Measurements from ENCODE around the gene LSR. TPM values are rescaled to one million over a fixed set of nuclear protein-coding genes. Genes with fewer than 3 reads are reported as not detected.

LSR gene
- total RNA-seq, 4 donors from 2014 or later = 36.0 to 113 (median 79.4) TPM

DNA sequence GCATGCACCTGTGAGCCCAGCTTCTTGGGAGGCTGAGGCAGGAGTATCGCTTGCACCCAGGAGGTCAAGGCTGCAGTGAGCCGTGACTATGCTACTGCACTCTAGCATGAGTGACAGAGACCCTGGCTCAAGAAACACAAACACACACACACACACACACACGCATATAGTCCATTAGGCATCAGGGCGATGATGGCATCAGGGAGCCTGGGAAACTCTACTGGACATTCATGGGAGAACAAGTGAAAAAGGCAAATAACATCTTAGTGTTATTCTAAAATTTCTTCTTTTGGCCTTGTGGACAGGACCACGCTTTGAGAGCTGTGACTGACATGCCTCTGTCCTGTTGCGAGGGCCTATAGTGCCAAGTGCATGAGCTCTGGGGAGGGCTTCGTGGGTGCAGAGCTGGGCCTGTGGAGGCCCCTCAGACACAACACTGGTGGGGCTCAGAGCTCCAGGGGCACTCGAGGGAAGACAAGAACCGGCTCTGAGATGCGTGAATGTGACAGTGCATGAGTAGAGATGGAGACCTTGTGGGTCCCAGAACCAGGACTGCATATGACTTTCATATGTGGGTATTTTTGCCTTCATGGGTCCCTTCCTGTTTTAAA, 12.0 kb downstream of the LSR start:
- TF ChIP-seq, protein P1, sequence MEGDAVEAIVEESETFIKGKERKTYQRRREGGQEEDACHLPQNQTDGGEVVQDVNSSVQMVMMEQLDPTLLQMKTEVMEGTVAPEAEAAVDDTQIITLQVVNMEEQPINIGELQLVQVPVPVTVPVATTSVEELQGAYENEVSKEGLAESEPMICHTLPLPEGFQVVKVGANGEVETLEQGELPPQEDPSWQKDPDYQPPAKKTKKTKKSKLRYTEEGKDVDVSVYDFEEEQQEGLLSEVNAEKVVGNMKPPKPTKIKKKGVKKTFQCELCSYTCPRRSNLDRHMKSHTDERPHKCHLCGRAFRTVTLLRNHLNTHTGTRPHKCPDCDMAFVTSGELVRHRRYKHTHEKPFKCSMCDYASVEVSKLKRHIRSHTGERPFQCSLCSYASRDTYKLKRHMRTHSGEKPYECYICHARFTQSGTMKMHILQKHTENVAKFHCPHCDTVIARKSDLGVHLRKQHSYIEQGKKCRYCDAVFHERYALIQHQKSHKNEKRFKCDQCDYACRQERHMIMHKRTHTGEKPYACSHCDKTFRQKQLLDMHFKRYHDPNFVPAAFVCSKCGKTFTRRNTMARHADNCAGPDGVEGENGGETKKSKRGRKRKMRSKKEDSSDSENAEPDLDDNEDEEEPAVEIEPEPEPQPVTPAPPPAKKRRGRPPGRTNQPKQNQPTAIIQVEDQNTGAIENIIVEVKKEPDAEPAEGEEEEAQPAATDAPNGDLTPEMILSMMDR (IDR thresholded peaks at IDR 0.05) = no peak
- TF ChIP-seq POLR2A (IDR thresholded peaks at IDR 0.05) = no peak
- Histone ChIP-seq H3K36me3 (peaks cover 0 to 75% (median 0%) of the 10 kb centered on the region in 3 donors), H3K27ac (no peak overlapping the region), H3K9me3 (no peaks in the 10 kb centered on the region), H3K4me3 (no peak overlapping the region), H3K4me1 (peaks cover 3 to 39% (median 10%) of the 10 kb centered on the region in 3 donors), H3K27me3 (peaks cover 0 to 8% (median 0%) of the 10 kb centered on the region in 4 donors)
- DNase-seq = no peak
- intact Hi-C loops (cut with DNase I) = no loop called here
- 79 to 80% methylated on average over 10 of the region's 10 CpGs for WGBS, 2 donors

GRCh38 chr19:35261356-35262100, 12.7 kb downstream of the LSR start:
- Histone ChIP-seq H3K4me1 (peaks cover 11 to 46% (median 17%) of the 10 kb centered on the region in 3 donors), H3K9me3 (no peaks in the 10 kb centered on the region), H3K36me3 (peaks cover 0 to 78% (median 0%) of the 10 kb centered on the region in 3 donors), H3K27ac (no peak overlapping the region), H3K4me3 (no peak overlapping the region), H3K27me3 (peaks cover 0 to 8% (median 0%) of the 10 kb centered on the region in 4 donors)
- 72 to 82% methylated on average over 8 to 9 of the region's 12 CpGs for WGBS, 2 donors
- DNase-seq = no peak
- TF ChIP-seq, protein P1 (IDR thresholded peaks at IDR 0.05) = no peak
- TF ChIP-seq POLR2A (IDR thresholded peaks at IDR 0.05) = no peak
- intact Hi-C loops (cut with DNase I) = no loop called here

GRCh38 chr19:35262101-35262761, 13.4 kb downstream of the LSR start:
- Histone ChIP-seq H3K9me3 (no peaks in the 10 kb centered on the region), H3K4me1 (peaks cover 17 to 48% (median 22%) of the 10 kb centered on the region in 3 donors), H3K36me3 (peaks cover 0 to 82% (median 0%) of the 10 kb centered on the region in 3 donors), H3K27me3 (peaks cover 0 to 1% (median 0%) of the 10 kb centered on the region in 4 donors), H3K27ac (no peak overlapping the region), H3K4me3 (no peak overlapping the region)
- DNase-seq = no peak
- WGBS, 2 donors = 70 to 78% methylated on average over 12 to 14 of the region's 17 CpGs
- intact Hi-C loops (cut with DNase I) = no loop called here
- TF ChIP-seq, protein P1 (IDR thresholded peaks at IDR 0.05) = no peak
- peak in 1 of 4 donors; percentile 18 for TF ChIP-seq POLR2A (IDR thresholded peaks at IDR 0.05)

DNA sequence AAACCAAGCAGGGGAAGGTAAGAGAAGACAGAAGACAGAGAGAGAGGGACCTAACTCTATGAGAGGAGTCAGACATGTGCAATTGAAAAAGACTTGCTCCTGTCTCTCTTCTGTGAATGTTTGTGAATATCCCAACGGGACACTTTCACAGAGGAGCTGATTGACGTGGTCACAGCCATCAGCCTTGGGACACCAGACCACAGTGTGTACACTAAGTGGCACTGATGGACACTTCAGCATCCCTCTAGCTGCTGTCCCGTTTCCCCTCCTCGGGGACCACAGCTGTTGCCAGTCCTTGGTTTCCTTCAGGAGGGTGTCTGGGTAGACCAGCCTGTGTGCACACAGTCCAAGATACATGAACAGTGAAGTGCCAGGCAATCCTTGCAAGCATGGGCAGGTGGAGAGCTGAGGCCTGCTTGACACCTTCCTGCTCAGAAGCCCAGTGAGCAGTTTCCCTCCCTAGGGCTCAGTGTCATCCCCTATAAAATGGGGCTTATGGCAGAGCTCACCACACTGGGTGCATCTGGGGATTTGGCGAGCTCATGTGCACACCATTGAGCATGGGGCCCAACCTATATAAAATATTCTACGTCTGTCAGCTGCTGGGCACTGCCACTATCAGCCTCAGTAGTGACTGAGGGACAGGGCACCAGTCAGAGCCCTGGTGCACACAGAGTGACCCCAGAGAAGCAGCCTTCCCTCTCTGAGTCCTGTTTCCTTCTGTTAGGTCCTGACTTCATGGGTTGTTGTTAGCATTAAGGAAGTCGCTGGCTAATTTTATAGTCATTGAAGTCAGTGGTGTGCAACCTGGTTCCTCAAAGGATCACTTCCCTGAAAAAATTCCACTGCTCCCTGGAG, 15.7 kb downstream of the LSR start:
- 58 to 60% methylated on average over 5 to 7 of the region's 7 CpGs for WGBS, 2 donors
- intact Hi-C loops (cut with DNase I) = no loop called here

More for the DNA sequence above, 15.7 kb downstream of the LSR start:
- Histone ChIP-seq H3K36me3 (peaks cover 0 to 63% (median 0%) of the 10 kb centered on the region in 3 donors), H3K4me1 (peaks cover 17 to 51% (median 22%) of the 10 kb centered on the region in 3 donors), H3K9me3 (no peaks in the 10 kb centered on the region), H3K27ac (peak overlapping the region in 3 of 4 donors; percentile 94 to 98 (median 98)), H3K4me3 (no peak overlapping the region), H3K27me3 (no peaks in the 10 kb centered on the region)
- DNase-seq = no peak
- no peak for TF ChIP-seq POLR2A (IDR thresholded peaks at IDR 0.05)
- TF ChIP-seq, protein P1 (IDR thresholded peaks at IDR 0.05) = no peak
